Heart right ventricle (tissue), 16 donors: ENCODE measurements around the gene C6orf132. TPM values are rescaled to one million over a fixed set of nuclear protein-coding genes. Genes with fewer than 3 reads are reported as not detected.

Source experiments
- ATAC-seq, 8 donors: fragments of 200-7000 bp; cut with Tn5 transposase; one replicate each; pipeline ENCODE4 v1.9.1; 2020; ENCODE audit warnings: mild to moderate bottlenecking in 8 of 8, moderate library complexity in 8 of 8, moderate number of reproducible peaks in 1 of 8
- DNase-seq, 2 donors: peaks; one replicate each; pipeline ENCODE4 v3.0.0-alpha.2; 2020
- H3K27ac ChIP-seq, 10 donors: fragments of 200-600 bp; sonication (generic) in 2 of 10; one replicate each; pipeline versions ENCODE4 v1.5.0 to v1.8.0; 2020 to 2022; ENCODE audit warnings: mild to moderate bottlenecking in 3 of 10
- H3K27me3 ChIP-seq, 7 donors: fragments of 200-600 bp; one replicate each; pipeline ENCODE4 v1.8.0; 2021 to 2022; ENCODE audit warnings: mild to moderate bottlenecking in 2 of 7
- H3K36me3 ChIP-seq, 9 donors: fragments of 200-600 bp; sonication (generic) in 1 of 9; one replicate each; pipeline versions ENCODE4 v1.5.0 to v1.8.0; 2020 to 2022; ENCODE audit warnings: mild to moderate bottlenecking in 2 of 9
- H3K4me1 ChIP-seq, 9 donors: fragments of 200-600 bp; sonication (generic) in 1 of 9; one replicate each; pipeline versions ENCODE4 v1.5.0 to v1.8.0; 2020 to 2022; ENCODE audit warnings: mild to moderate bottlenecking in 4 of 9
- H3K4me3 ChIP-seq, 10 donors: fragments of 200-600 bp; sonication (generic) in 2 of 10; one replicate each; pipeline versions ENCODE4 v1.5.0 to v1.8.0; 2020 to 2022; ENCODE audit warnings: mild to moderate bottlenecking in 7 of 10, moderate library complexity in 2 of 10
- H3K9me3 ChIP-seq, 11 donors: fragments of 200-600 bp in 10 of 11; sonication (generic) in 2 of 11; one replicate each; pipeline versions ENCODE4 v1.5.0 to v1.8.0; 2013 to 2022; ENCODE audit warnings: mild to moderate bottlenecking in 2 of 11, control low read depth in 1 of 11, moderate library complexity in 1 of 11
- WGBS, 2 donors: extraction: QIAGEN DNeasy Blood & Tissue Kit; methylation state at CpG; one replicate each; pipeline ENCODE4 v1.1.7; 2013; ENCODE audit warnings: inconsistent platforms in 1 of 2; 5-methylcytosine and 5-hydroxymethylcytosine counted together
- intact Hi-C, 10 donors: fragments of 100-400 bp; cut with DNase I; formaldehyde crosslinking; loops; one replicate each; pipeline versions ENCODE4 v1.11.1 to v1.14.2; 2022
- polyA plus RNA-seq, 2 donors: library from polyadenylated mRNA; stranded (reverse); fragments of 200-250 nt; gene quantifications; one replicate each; pipeline ENCODE4 v1.2.3, GENCODE V29; 2013
- total RNA-seq, 10 donors: library from RNA; stranded (reverse); fragmentation: NEBNext Ultra II Directional in 3 of 10; extraction: Animal tissue kit (Norgen Biotek cat#: 25700) in 3 of 10; gene quantifications; one replicate each; pipeline versions ENCODE4 v1.2.1 to v1.2.4, GENCODE V29; 2021 to 2023
- TF ChIP-seq, protein P1 (sequence below), 9 donors: fragments of 200-600 bp; sonication (generic) in 2 of 9; IDR thresholded peaks; one replicate each; pipeline versions ENCODE4 v1.5.0 to v1.8.0; 2021 to 2022; ENCODE audit warnings: antibody characterized with exemption in 9 of 9, mild to moderate bottlenecking in 5 of 9, moderate library complexity in 1 of 9
- donor health status: Arrhythmogenic right ventricular cardiomyopathy.
- donor health status: ischemic (EF 13 %, LVEDD 7.1; RV severe dilation, severe dysfunction).
- donor health status: healthy with polysubstance abuse.
- donor health status: DM: no; HTN: yes; CAD: no.
- donor health status: DM: no; HTN: no; CAD: no.
- donor health status: ischemic (EF 25% LVEDD 6.9; RV normal size, moderate dysfunction).
- donor health status: ischemic (EF 25% LVEDD 5.7; RV mildly dilated, moderate dysfunction).
- donor health status: healthy.
- donor health status: DM: yes; HTN: yes; CAD: no.
- donor health status: Ischemic cardiomyopathy.
- donor health status: ischemic (EF 35%, LVEDD 5.7; RV mildly dilated, moderate dysfunction).
- donor health status: nonischemic (EF 11% LVEDD 7.7; RV severe dilation, severe dysfunction).
- donor health status: DM: yes; HTN: yes; CAD: no.
- donor health status: PGD.
- donor health status: ischemic (EF 29% LVEDD 5.4; RV normal size, mild dysfunction).
- donor health status: nonischemic (EF 23%, LVEDD 6.1; RV moderate dilation, normal function).

Gene C6orf132
- total and polyA plus RNA-seq, 12 donors, result 0.23 to 2.9 (median 1.9) TPM

DNA sequence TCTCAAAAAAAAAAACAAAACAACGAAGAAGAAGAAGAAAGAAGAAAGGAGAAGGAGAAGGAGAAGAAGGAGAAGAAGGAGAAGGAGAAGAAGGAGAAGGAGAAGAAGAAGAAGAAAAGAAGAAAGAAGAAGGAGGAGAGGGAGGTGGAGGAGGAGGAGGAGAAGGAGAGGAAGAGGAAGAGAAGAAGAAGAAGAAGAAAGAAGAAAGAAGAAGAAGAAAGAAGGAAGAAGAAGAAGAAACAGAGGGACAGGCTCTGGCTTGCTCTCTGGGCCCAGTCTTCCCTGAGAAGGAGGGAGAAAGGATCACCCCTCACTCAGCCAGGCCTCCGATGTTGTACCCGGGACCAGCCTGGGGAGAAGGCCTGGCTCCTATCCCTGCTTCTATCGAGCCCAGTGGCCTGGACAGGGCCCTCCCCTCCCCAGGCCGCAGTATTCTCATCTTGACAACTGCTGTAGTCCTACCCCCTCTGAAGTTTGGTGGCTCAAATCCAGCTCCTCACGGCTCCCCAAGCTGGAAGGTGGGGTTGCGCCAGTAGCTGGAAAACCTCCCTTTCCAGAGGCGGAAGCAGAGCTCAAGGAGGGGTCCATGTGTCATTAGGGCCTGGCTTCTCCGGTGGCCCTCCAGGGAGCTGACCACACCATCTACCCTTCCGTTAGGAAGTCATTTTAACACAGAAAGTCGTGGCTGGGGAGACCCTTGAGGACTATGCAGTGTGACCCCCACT lies 18.9 kb downstream of the C6orf132 start:
- TF ChIP-seq, protein P1, sequence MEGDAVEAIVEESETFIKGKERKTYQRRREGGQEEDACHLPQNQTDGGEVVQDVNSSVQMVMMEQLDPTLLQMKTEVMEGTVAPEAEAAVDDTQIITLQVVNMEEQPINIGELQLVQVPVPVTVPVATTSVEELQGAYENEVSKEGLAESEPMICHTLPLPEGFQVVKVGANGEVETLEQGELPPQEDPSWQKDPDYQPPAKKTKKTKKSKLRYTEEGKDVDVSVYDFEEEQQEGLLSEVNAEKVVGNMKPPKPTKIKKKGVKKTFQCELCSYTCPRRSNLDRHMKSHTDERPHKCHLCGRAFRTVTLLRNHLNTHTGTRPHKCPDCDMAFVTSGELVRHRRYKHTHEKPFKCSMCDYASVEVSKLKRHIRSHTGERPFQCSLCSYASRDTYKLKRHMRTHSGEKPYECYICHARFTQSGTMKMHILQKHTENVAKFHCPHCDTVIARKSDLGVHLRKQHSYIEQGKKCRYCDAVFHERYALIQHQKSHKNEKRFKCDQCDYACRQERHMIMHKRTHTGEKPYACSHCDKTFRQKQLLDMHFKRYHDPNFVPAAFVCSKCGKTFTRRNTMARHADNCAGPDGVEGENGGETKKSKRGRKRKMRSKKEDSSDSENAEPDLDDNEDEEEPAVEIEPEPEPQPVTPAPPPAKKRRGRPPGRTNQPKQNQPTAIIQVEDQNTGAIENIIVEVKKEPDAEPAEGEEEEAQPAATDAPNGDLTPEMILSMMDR (IDR thresholded peaks at IDR 0.05), result no peak
- peak overlapping the region in 7 of 10 donors; percentile 25 to 73 (median 48) for H3K27ac ChIP-seq
- ATAC-seq (peak in 7 of 8 donors; percentile 6 to 48 (median 30)), DNase-seq (no peak)
- no peak overlapping the region for H3K4me3 ChIP-seq
- peaks cover 0 to 18% (median under 1%) of the 10 kb centered on the region in 9 donors for H3K4me1 ChIP-seq
- H3K9me3 ChIP-seq, result no peaks in the 10 kb centered on the region
- no peaks in the 10 kb centered on the region for H3K36me3 ChIP-seq
- intact Hi-C loops, result no loop called here
- no peaks in the 10 kb centered on the region for H3K27me3 ChIP-seq
- 59 to 66% methylated on average over 11 of the region's 11 CpGs for WGBS, 2 donors

DNA sequence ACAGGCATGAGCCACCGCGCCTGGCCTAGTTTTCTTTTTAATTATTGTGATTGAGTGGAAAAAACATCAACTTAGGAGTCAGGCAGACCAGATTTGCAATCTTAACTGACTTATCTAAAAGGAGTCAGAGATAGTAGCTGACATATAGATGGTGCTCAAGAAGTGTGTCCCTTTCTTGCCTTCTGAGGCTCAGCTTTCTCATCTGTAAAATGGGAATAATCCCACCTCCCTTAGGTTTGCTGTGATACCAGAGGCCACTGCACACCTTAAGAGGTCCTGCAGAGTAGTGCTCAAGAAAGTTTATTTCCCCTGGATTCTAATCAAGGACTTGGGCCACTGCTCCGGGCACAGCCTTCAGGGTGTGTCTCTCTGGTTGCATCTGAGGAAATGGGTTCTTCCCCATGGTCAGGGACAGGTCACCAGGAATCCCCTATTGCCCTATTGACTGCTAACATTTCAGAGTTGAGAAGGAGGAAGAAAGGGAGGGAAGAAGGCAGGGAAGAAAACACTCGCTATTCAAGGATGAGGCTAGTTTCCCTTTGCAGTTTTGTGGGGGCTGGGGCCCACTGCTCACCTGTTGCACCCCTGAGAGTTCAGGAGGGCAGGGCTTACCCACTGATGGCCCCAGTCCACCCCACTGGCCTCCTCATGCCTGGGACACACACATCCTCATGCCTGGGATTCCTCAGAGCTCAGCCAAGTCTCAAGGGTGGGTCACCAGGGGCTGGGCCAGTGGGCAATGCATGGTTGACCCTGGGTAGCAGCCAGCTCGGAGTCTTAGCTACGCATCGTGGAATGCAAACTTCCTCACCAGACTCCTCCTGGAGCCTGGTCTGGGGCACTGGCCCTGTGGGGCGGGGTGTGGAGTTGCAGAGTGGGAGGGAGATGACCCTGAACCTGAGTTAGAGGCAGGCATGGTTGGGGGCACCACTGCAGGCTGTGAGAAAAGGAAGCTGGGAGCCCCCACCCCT lies 21.2 kb downstream of the C6orf132 start:
- no peaks in the 10 kb centered on the region for H3K27me3 ChIP-seq
- no peak overlapping the region for H3K4me3 ChIP-seq
- intact Hi-C loops, result no loop called here
- no peak overlapping the region for H3K27ac ChIP-seq
- DNase-seq (no peak), ATAC-seq (no peak)
- no peaks in the 10 kb centered on the region for H3K36me3 ChIP-seq
- H3K4me1 ChIP-seq, result peaks cover 0 to 22% (median 6%) of the 10 kb centered on the region in 9 donors
- no peaks in the 10 kb centered on the region for H3K9me3 ChIP-seq
- TF ChIP-seq, protein P1 (IDR thresholded peaks at IDR 0.05), result no peak
- 85 to 90% methylated on average over 8 of the region's 8 CpGs for WGBS, 2 donors

DNA sequence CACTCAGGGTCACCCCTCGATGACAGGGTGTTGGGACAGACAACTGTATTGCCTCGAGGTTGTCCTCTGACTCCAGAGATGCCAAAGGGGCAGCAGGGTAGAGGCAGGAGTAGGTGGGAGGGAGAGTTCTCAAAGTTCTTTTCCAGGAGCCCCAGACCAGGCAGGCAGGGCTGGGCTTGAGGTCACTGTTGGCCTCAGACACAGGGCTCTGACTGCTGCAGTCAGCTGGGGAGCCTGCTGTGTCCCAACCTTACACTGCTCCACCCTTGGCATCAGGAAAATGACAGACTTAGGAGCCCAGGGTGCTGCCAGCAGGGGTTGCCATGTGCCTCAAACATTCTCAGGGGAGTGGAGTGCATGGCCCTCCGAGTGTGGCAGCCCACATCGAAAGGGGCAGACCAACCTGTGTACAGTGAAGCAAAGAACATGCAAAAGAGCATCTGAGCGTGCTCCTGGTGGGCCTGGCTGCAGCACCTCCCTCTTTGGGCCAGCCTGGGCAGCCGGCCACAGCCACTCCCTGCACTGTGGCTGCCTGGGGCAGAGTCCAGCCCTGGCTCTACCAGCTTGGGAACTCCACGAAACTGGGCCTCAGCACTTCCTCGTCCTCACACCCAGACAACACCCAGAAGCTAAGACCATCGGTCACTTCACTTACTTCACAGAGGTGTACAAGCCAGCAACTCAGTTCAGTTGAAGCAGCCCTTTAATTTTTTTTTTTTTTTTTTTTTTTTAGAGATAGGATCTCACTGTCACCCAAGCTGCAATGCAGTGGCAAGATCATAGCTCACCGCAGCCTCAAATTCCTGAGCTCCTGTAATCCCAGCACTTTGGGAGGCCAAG lies 24.0 kb downstream of the C6orf132 start:
- Histone ChIP-seq H3K36me3 (no peaks in the 10 kb centered on the region), H3K27ac (peak overlapping the region in 8 of 10 donors; percentile 35 to 76 (median 68)), H3K27me3 (peaks cover 0 to 5% (median 0%) of the 10 kb centered on the region in 7 donors), H3K4me1 (peaks cover 0 to 13% (median 6%) of the 10 kb centered on the region in 9 donors), H3K4me3 (no peak overlapping the region), H3K9me3 (no peaks in the 10 kb centered on the region)
- DNase-seq (peak; percentile 38 to 53), ATAC-seq (peak; percentile 82 to 97 (median 90))
- WGBS, 2 donors, result 44 to 53% methylated on average over 10 of the region's 10 CpGs
- intact Hi-C loops, result no loop called here
- TF ChIP-seq, protein P1 (IDR thresholded peaks at IDR 0.05), result no peak

DNA sequence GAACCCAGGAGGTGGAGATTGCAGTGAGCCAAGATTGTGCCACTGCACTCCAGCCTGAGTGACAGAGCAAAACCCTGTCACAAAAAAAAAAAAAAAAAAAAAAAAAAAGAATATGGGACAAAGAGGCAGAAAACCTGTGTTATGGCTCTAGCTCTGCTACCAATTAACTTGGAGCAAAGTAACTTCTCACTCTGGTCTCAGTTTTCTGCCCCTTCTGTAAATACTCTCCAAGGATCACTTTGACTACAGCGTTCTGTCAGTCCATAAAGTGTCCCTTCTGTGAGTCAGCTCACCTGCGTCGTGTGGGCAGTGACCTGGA lies 24.6 kb downstream of the C6orf132 start:
- H3K27me3 ChIP-seq, result peaks cover 0 to 5% (median 0%) of the 10 kb centered on the region in 7 donors
- DNase-seq (no peak), ATAC-seq (no peak)
- 83 to 87% methylated on average over 3 of the region's 3 CpGs for WGBS, 2 donors
- peak overlapping the region in 8 of 10 donors; percentile 35 to 76 (median 68) for H3K27ac ChIP-seq
- peaks cover 0 to 13% (median 6%) of the 10 kb centered on the region in 9 donors for H3K4me1 ChIP-seq
- no peak overlapping the region for H3K4me3 ChIP-seq
- intact Hi-C loops, result no loop called here
- no peaks in the 10 kb centered on the region for H3K9me3 ChIP-seq
- TF ChIP-seq, protein P1 (IDR thresholded peaks at IDR 0.05), result no peak
- no peaks in the 10 kb centered on the region for H3K36me3 ChIP-seq
